HepG2 (cell line): Measurements from ENCODE around the gene ASAP2. TPM values are rescaled to one million over a fixed set of nuclear protein-coding genes. Genes with fewer than 3 reads are reported as not detected.

Experiments
- ASH2L ChIP-seq: fragments of 300-600, 200-600 bp; sonication (generic); IDR thresholded peaks from 2 replicates; pipeline ENCODE4 v1.7.0; 2017; ENCODE audit warnings: low read depth, mild to moderate bottlenecking, moderate library complexity, mixed read lengths, low read length; ENCODE audit not compliant: insufficient read length
- HDAC2 ChIP-seq: sonication (generic); formaldehyde crosslinking; IDR thresholded peaks from 2 replicates; pipeline ENCODE4 v1.4.0; 2020; ENCODE audit warnings: missing genetic modification reagents
- KAT2B ChIP-seq: fragments of 150-350 bp; IDR thresholded peaks from 2 replicates; pipeline ENCODE4 v1.6.1; 2014; ENCODE audit warnings: low read depth, low read length, borderline replicate concordance
- KLF11 ChIP-seq: IDR thresholded peaks from 2 replicates; pipeline ENCODE4 v1.6.1; 2016; ENCODE audit warnings: missing compliant biosample characterization
- KLF15 ChIP-seq: sonication (generic); formaldehyde crosslinking; IDR thresholded peaks from 2 replicates; pipeline ENCODE4 v1.8.1; 2023; ENCODE audit warnings: borderline replicate concordance, mild to moderate bottlenecking, inconsistent platforms, missing genetic modification reagents, mixed read lengths
- NFRKB ChIP-seq: fragments of 450-650 bp; IDR thresholded peaks from 2 replicates; pipeline ENCODE4 v1.6.1; 2017
- PHF8 ChIP-seq: sonication (generic); formaldehyde crosslinking; IDR thresholded peaks from 2 replicates; pipeline ENCODE4 v1.5.0; 2020; ENCODE audit warnings: missing genetic modification reagents
- POLR2AphosphoS2 ChIP-seq: IDR thresholded peaks from 2 replicates; pipeline ENCODE4 v1.6.1; 2011; ENCODE audit warnings: low read depth, low read length, improper control_type of control experiment
- RFX1 ChIP-seq: fragments of 450-650 bp; IDR thresholded peaks from 2 replicates; pipeline ENCODE4 v1.6.1; 2017
- RXRB ChIP-seq: IDR thresholded peaks from 2 replicates; pipeline ENCODE4 v1.6.1; 2016; ENCODE audit warnings: borderline replicate concordance, missing genetic modification reagents, missing compliant biosample characterization
- SOX6 ChIP-seq, 2 experiments: fragments of 450-650 bp in 1 of 2; sonication (generic) in 1 of 2; formaldehyde crosslinking in 1 of 2; IDR thresholded peaks; 2 replicates each; pipeline versions ENCODE4 v1.4.0 to v1.6.1; 2017 to 2020; ENCODE audit warnings: antibody characterized with exemption in 1 of 2, mild to moderate bottlenecking in 1 of 2, missing genetic modification reagents in 1 of 2
- SRF ChIP-seq: IDR thresholded peaks from 2 replicates; pipeline ENCODE4 v1.6.1; 2011; ENCODE audit warnings: mild to moderate bottlenecking, low read depth, low read length, moderate library complexity
- TCF7 ChIP-seq: sonication (generic); IDR thresholded peaks from 2 replicates; pipeline ENCODE4 v1.6.1; 2016; ENCODE audit warnings: antibody characterized with exemption, low read depth
- THAP11 ChIP-seq: IDR thresholded peaks from 2 replicates; pipeline ENCODE4 v1.6.1; 2016; ENCODE audit warnings: missing biosample characterization, missing genetic modification reagents
- ZFP36L1 ChIP-seq: sonication (generic); formaldehyde crosslinking; IDR thresholded peaks from 2 replicates; pipeline ENCODE4 v1.8.0; 2022; ENCODE audit warnings: mild to moderate bottlenecking, missing genetic modification reagents, moderate library complexity
- ZNF20 ChIP-seq: sonication (generic); formaldehyde crosslinking; IDR thresholded peaks from 2 replicates; pipeline ENCODE4 v1.4.0; 2020; ENCODE audit warnings: mild to moderate bottlenecking, moderate library complexity, missing genetic modification reagents
- ZNF329 ChIP-seq: sonication (generic); formaldehyde crosslinking; IDR thresholded peaks from 2 replicates; pipeline ENCODE4 v1.9.0; 2021; ENCODE audit warnings: low read depth, mild to moderate bottlenecking, missing genetic modification reagents
- ZNF333 ChIP-seq: sonication (generic); formaldehyde crosslinking; IDR thresholded peaks from 2 replicates; pipeline ENCODE4 v1.4.0; 2020; ENCODE audit warnings: mild to moderate bottlenecking, missing genetic modification reagents, borderline replicate concordance
- ZNF432 ChIP-seq: sonication (generic); formaldehyde crosslinking; IDR thresholded peaks from 2 replicates; pipeline ENCODE4 v1.5.0; 2020; ENCODE audit warnings: missing genetic modification reagents, mild to moderate bottlenecking, borderline replicate concordance
- ZNF484 ChIP-seq: sonication (generic); formaldehyde crosslinking; IDR thresholded peaks from 2 replicates; pipeline ENCODE4 v1.5.1; 2020; ENCODE audit warnings: mild to moderate bottlenecking, low read depth, missing genetic modification reagents, borderline replicate concordance
- ZNF549 ChIP-seq: sonication (generic); formaldehyde crosslinking; IDR thresholded peaks from 2 replicates; pipeline ENCODE4 v1.5.0; 2020; ENCODE audit warnings: missing genetic modification reagents
- polyA plus RNA-seq, 8 experiments: library from polyadenylated mRNA; depleted of rRNA in 3 of 8; stranded (reverse) in 7 of 8; unstranded in 1 of 8; fragments of >200 nt; fragmentation: Illumina TruSeq in 4 of 8; extraction: Trizol in 4 of 8; gene quantifications; 2 replicates each; pipeline versions ENCODE4 v1.2.1 to v1.2.3, GENCODE V29; 2011 to 2016; ENCODE audit warnings: low read depth in 4 of 8, missing spikeins in 1 of 8, mixed read lengths in 1 of 8; ENCODE audit not compliant: insufficient read depth in 1 of 8
- total RNA-seq, 5 experiments: library from RNA; depleted of rRNA; stranded (reverse); fragments of >200 nt; fragmentation: Illumina TruSeq; extraction: Trizol; gene quantifications; 2 replicates each; pipeline ENCODE4 v1.2.3, GENCODE V29; 2016; ENCODE audit warnings: low read depth in 1 of 5
- TF ChIP-seq, protein P1 (sequence below): sonication (generic); formaldehyde crosslinking; IDR thresholded peaks from 2 replicates; pipeline ENCODE4 v1.4.0; 2020; ENCODE audit warnings: missing genetic modification reagents, borderline replicate concordance
- TF ChIP-seq, protein P2 (sequence below): IDR thresholded peaks from 2 replicates; pipeline ENCODE4 v1.6.1; 2012; ENCODE audit warnings: low read depth, low read length, improper control_type of control experiment
- TF ChIP-seq, protein P3 (sequence below): sonication (generic); formaldehyde crosslinking; IDR thresholded peaks from 2 replicates; pipeline ENCODE4 v1.8.1; 2023; ENCODE audit warnings: mild to moderate bottlenecking, moderate library complexity, missing genetic modification reagents
- TF ChIP-seq, protein P4 (sequence below): sonication (generic); formaldehyde crosslinking; conservative IDR thresholded peaks from 2 replicates; pipeline ENCODE4 v1.4.0; 2020; ENCODE audit warnings: missing genetic modification reagents

ASAP2 gene
- total and polyA plus RNA-seq, 2 of the 13 experiments (the other 11 are each of a cell fraction or from before 2014, with no cell fraction given), result 7.3 to 22.3 TPM

DNA sequence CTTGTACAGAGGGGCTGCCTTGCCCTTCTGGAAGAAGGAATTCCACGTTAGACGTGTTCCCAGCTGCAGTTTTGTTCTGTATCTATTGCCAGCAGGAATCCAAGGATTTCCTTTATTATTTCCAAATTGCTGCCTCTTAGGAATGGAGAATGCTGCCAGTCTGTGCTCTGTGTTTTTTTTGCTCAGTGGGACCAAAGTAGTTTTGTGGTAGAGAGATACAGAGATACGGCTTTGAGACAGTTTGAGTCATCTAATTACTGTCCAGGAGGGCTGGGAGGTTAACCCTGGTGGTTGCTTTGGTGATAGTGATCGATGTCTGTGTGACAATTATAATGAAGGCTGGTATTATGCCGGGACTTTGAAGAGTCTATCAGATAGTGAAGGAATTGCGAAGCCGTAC lies 26.3 kb downstream of the ASAP2 start (continued):
- TF ChIP-seq, protein P1, sequence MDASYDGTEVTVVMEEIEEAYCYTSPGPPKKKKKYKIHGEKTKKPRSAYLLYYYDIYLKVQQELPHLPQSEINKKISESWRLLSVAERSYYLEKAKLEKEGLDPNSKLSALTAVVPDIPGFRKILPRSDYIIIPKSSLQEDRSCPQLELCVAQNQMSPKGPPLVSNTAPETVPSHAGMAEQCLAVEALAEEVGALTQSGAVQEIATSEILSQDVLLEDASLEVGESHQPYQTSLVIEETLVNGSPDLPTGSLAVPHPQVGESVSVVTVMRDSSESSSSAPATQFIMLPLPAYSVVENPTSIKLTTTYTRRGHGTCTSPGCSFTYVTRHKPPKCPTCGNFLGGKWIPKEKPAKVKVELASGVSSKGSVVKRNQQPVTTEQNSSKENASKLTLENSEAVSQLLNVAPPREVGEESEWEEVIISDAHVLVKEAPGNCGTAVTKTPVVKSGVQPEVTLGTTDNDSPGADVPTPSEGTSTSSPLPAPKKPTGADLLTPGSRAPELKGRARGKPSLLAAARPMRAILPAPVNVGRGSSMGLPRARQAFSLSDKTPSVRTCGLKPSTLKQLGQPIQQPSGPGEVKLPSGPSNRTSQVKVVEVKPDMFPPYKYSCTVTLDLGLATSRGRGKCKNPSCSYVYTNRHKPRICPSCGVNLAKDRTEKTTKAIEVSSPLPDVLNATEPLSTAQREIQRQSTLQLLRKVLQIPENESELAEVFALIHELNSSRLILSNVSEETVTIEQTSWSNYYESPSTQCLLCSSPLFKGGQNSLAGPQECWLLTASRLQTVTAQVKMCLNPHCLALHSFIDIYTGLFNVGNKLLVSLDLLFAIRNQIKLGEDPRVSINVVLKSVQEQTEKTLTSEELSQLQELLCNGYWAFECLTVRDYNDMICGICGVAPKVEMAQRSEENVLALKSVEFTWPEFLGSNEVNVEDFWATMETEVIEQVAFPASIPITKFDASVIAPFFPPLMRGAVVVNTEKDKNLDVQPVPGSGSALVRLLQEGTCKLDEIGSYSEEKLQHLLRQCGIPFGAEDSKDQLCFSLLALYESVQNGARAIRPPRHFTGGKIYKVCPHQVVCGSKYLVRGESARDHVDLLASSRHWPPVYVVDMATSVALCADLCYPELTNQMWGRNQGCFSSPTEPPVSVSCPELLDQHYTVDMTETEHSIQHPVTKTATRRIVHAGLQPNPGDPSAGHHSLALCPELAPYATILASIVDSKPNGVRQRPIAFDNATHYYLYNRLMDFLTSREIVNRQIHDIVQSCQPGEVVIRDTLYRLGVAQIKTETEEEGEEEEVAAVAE (CRISPR knock-in tag), result no peak
- TF ChIP-seq KLF15 (no peak), RFX1 (0 out of 2 replicates have a peak, but pooled peaks have one; percentile 8), ZNF484 (CRISPR knock-in tag) (no peak), ZNF20 (CRISPR knock-in tag) (no peak), SRF (no peak), KLF11 (no peak), ZNF333 (CRISPR knock-in tag) (no peak), SOX6 (IDR thresholded peaks at IDR 0.05) (no peak), SOX6 (CRISPR knock-in tag; IDR thresholded peaks at IDR 0.05) (0 out of 2 replicates have a peak, but pooled peaks have one; percentile 22), ZFP36L1 (CRISPR knock-in tag) (no peak), ZNF432 (no peak), KAT2B (no peak), POLR2AphosphoS2 (no peak), THAP11 (no peak), ZNF549 (no peak), HDAC2 (peak; percentile 23; the same call in 1 of the 2 replicates), ZNF329 (CRISPR knock-in tag) (no peak), PHF8 (CRISPR knock-in tag) (no peak), RXRB (peak; percentile 35; the same call in 1 of the 2 replicates), ASH2L (no peak), NFRKB (no peak), TCF7 (peak; percentile 76)
- TF ChIP-seq, protein P2, sequence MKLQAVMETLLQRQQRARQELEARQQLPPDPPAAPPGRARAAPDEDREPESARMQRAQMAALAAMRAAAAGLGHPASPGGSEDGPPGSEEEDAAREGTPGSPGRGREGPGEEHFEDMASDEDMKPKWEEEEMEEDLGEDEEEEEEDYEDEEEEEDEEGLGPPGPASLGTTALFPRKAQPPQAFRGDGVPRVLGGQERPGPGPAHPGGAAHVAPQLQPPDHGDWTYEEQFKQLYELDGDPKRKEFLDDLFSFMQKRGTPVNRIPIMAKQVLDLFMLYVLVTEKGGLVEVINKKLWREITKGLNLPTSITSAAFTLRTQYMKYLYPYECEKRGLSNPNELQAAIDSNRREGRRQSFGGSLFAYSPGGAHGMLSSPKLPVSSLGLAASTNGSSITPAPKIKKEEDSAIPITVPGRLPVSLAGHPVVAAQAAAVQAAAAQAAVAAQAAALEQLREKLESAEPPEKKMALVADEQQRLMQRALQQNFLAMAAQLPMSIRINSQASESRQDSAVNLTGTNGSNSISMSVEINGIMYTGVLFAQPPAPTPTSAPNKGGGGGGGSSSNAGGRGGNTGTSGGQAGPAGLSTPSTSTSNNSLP, result peak; percentile 11; the same call in 1 of the 2 replicates
- TF ChIP-seq, protein P3, sequence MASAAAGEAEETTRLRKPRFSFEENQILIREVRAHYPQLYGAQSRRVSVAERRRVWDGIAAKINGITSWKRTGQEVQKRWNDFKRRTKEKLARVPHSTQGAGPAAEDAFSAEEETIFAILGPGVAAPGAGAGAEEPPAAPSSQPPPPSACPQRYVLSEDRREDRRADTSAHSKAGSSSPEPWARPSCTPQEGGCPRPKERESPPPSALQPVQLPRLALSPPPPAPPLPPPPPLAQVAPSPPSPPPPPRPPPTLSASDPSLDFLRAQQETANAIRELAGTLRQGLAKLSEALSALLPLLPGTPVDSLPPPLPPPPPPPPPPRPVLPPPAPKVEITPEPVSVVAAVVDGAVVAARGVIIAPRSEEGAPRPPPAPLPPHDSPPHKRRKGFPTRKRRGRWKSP (CRISPR knock-in tag), result no peak
- TF ChIP-seq, protein P4, sequence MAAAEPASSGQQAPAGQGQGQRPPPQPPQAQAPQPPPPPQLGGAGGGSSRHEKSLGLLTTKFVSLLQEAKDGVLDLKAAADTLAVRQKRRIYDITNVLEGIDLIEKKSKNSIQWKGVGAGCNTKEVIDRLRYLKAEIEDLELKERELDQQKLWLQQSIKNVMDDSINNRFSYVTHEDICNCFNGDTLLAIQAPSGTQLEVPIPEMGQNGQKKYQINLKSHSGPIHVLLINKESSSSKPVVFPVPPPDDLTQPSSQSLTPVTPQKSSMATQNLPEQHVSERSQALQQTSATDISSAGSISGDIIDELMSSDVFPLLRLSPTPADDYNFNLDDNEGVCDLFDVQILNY (CRISPR knock-in tag), result no peak
